ENCODE results near the gene FKBP1A.

The FKBP1A gene

DNA sequence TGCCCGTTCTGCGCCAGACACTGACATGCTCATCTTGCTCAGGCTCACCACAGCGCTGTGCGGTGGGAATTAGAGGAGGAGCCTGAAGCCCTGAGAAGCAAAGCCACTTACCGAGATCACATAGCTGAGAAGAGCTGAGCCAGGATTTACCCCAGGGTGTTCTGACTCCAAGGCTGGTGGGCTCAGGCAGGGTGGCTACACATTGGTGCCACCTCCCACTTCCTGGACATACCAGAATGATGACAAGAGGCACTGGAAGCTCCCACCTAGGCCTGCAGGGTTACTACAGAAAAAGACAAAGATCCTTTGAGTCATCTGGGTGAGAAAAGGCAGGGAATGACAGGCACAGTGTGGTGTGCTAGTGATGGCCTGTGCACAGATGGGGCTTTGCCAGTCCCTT lies 24.4 kb upstream of the FKBP1A start:
- no peaks in the 10 kb centered on the region for H3K4me1 ChIP-seq
- peaks cover 0 to 10% of the 10 kb centered on the region in 2 donors for H3K27me3 ChIP-seq
- no peak for DNase-seq
- no peaks in the 10 kb centered on the region for H3K36me3 ChIP-seq
- intact Hi-C loops (cut with DNase I; ENCODE audit: low total_unique reads): no loop called here
- no peak overlapping the region for H3K27ac ChIP-seq
- no peak overlapping the region for H3K4me3 ChIP-seq
- H3K9me3 ChIP-seq: peaks cover 0 to 7% (median 5%) of the 10 kb centered on the region in 3 donors
- TF ChIP-seq, protein P1, sequence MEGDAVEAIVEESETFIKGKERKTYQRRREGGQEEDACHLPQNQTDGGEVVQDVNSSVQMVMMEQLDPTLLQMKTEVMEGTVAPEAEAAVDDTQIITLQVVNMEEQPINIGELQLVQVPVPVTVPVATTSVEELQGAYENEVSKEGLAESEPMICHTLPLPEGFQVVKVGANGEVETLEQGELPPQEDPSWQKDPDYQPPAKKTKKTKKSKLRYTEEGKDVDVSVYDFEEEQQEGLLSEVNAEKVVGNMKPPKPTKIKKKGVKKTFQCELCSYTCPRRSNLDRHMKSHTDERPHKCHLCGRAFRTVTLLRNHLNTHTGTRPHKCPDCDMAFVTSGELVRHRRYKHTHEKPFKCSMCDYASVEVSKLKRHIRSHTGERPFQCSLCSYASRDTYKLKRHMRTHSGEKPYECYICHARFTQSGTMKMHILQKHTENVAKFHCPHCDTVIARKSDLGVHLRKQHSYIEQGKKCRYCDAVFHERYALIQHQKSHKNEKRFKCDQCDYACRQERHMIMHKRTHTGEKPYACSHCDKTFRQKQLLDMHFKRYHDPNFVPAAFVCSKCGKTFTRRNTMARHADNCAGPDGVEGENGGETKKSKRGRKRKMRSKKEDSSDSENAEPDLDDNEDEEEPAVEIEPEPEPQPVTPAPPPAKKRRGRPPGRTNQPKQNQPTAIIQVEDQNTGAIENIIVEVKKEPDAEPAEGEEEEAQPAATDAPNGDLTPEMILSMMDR (IDR thresholded peaks at IDR 0.05): no peak

DNA sequence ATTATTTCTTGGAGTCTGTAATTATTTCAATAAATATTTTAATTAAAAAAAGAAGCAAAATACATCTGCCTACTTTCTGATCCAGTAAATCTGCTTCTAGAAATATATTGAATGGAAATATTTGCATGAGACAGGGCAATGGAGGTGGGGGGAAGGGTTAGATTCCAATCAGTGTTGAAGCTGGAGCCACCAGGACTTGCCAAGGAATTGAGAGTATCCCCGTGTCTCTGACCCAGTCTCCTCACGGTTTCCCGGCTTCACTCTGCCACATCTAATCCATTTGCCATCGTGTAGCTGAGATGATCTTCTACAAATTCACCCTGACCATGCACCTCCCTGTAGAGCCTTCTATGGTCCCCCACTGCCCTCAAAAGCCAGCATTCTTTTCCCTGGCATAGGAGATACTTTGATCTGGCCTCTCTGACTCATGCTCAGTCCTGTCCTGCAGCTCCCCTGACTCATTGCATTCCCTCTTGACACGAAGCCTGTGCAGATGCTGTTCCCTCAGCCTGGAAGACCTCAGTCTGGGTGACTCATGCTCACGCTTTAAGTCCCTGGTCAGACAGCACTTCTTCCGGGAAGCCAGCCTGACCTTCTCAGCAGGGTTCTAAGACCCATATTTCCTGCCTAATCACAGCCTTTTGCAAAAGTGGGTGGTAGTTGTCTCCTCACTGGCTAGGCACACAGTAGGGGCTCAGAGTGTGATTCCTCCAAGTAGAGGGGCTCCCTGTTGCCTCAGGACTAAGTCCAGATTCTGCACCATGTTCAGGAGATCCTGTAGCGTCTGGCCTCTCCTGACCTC lies 23.0 kb upstream of the FKBP1A start:
- intact Hi-C loops (cut with DNase I; ENCODE audit: low total_unique reads): no loop called here
- TF ChIP-seq, protein P1 (IDR thresholded peaks at IDR 0.05): no peak
- Histone ChIP-seq H3K4me3 (no peak overlapping the region), H3K4me1 (no peaks in the 10 kb centered on the region), H3K27me3 (peaks cover 0 to 10% of the 10 kb centered on the region in 2 donors), H3K36me3 (no peaks in the 10 kb centered on the region), H3K27ac (no peak overlapping the region), H3K9me3 (peaks cover 0 to 3% (median 2%) of the 10 kb centered on the region in 3 donors)
- no peak for DNase-seq

GRCh38 chr20:1414982-1415381 lies 22.1 kb upstream of the FKBP1A start:
- Histone ChIP-seq H3K27me3 (peaks cover 0 to 10% of the 10 kb centered on the region in 2 donors), H3K27ac (no peak overlapping the region)

GRCh38 chr20:1405801-1406200 lies 12.9 kb upstream of the FKBP1A start:
- Histone ChIP-seq H3K27ac (no peak overlapping the region), H3K36me3 (no peaks in the 10 kb centered on the region), H3K4me3 (no peak overlapping the region), H3K4me1 (no peaks in the 10 kb centered on the region), H3K9me3 (no peaks in the 10 kb centered on the region), H3K27me3 (peaks cover 0 to 24% of the 10 kb centered on the region in 2 donors)
- intact Hi-C loops (cut with DNase I; ENCODE audit: low total_unique reads): no loop called here
- no peak for DNase-seq
- TF ChIP-seq, protein P1 (IDR thresholded peaks at IDR 0.05): no peak

More at GRCh38 chr20:1414982-1415381, 22.1 kb upstream of the FKBP1A start:
- no peaks in the 10 kb centered on the region for H3K9me3 ChIP-seq
- intact Hi-C loops (cut with DNase I; ENCODE audit: low total_unique reads): no loop called here
- H3K36me3 ChIP-seq: no peaks in the 10 kb centered on the region
- no peak for DNase-seq
- H3K4me3 ChIP-seq: no peak overlapping the region
- H3K4me1 ChIP-seq: no peaks in the 10 kb centered on the region
- TF ChIP-seq, protein P1 (IDR thresholded peaks at IDR 0.05): no peak

DNA sequence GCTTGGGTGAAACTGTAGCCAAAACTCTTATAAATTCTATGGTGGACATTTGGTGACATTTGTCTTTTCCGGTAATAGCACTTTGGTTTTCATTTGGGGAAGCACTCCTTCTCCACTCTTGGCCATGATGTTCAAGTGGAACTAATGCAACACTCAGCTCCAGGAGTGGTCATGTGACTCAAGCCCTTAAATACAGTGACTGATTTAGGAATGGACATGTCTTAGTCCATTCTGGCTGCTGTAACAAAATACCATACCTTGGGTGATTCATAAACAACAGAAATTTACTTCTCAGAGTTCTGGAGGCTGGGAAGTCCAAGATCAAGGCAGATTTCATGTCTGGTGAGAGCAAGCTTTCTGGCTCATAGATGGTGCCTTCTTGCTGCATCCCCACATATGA lies 10.8 kb upstream of the FKBP1A start:
- H3K36me3 ChIP-seq: no peaks in the 10 kb centered on the region
- H3K27me3 ChIP-seq: peaks cover 0 to 31% of the 10 kb centered on the region in 2 donors
- H3K27ac ChIP-seq: no peak overlapping the region
- no peak overlapping the region for H3K4me3 ChIP-seq
- TF ChIP-seq, protein P1 (IDR thresholded peaks at IDR 0.05): no peak
- no peaks in the 10 kb centered on the region for H3K9me3 ChIP-seq
- intact Hi-C loops (cut with DNase I; ENCODE audit: low total_unique reads): no loop called here
- H3K4me1 ChIP-seq: no peaks in the 10 kb centered on the region
- DNase-seq: no peak

Measured in tibial artery (tissue), 4 donors.